Measurements from ENCODE around the gene USP10.

USP10 gene

GRCh38 chr16:84818989-84819643 lies 119.3 kb downstream of the USP10 start:
- peak overlapping the region; percentile 38; the same call in 1 of the 2 replicates for H3K4me3 ChIP-seq (ENCODE audit: low read length)
- TF ChIP-seq CTCF (conservative IDR thresholded peaks at IDR 0.05; ENCODE audit: low read length) = no peak
- DNase-seq (ENCODE audit: low read depth) = no peak

GRCh38 chr16:84819644-84820304 lies 120.0 kb downstream of the USP10 start, which contains the start of gene CRISPLD2:
Gene CRISPLD2 (plus strand): TSS chr16:84819985. CDS start chr16:84838496, 18,511 bp downstream.
- no peak for TF ChIP-seq CTCF (conservative IDR thresholded peaks at IDR 0.05; ENCODE audit: low read length)
- H3K4me3 ChIP-seq (ENCODE audit: low read length) = peak within 1 kb of the TSS; percentile 64
- peak; percentile 86 for DNase-seq (ENCODE audit: low read depth)

GRCh38 chr16:84820305-84820684 lies 120.5 kb downstream of the USP10 start:
- H3K4me3 ChIP-seq (ENCODE audit: low read length) = peak overlapping the region; percentile 64
- peak; percentile 51 for DNase-seq (ENCODE audit: low read depth)
- no peak for TF ChIP-seq CTCF (conservative IDR thresholded peaks at IDR 0.05; ENCODE audit: low read length)

- no peak for DNase-seq (ENCODE audit: low read depth)
- peak overlapping the region; percentile 64 for H3K4me3 ChIP-seq (ENCODE audit: low read length)
- no peak for TF ChIP-seq CTCF (conservative IDR thresholded peaks at IDR 0.05; ENCODE audit: low read length)
Measured at GRCh38 chr16:84820771-84821170, 121.0 kb downstream of the USP10 start.

- TF ChIP-seq CTCF (conservative IDR thresholded peaks at IDR 0.05; ENCODE audit: low read length) = no peak
- H3K4me3 ChIP-seq (ENCODE audit: low read length) = peak overlapping the region; percentile 64
- no peak for DNase-seq (ENCODE audit: low read depth)
Measured at GRCh38 chr16:84821179-84821578, 121.4 kb downstream of the USP10 start.

GRCh38 chr16:84821728-84822689 lies 122.2 kb downstream of the USP10 start:
- TF ChIP-seq CTCF (conservative IDR thresholded peaks at IDR 0.05; ENCODE audit: low read length) = no peak
- peak overlapping the region; percentile 64 for H3K4me3 ChIP-seq (ENCODE audit: low read length)
- peak; percentile 62 for DNase-seq (ENCODE audit: low read depth)
